Activated CD4-positive, alpha-beta T cell treated with anti-CD3 and anti-CD28 coated beads for 24 hours (primary cell): ENCODE data around the gene GARNL3.

Experiments
- DNase-seq, 2 donors: peaks; one replicate each; pipeline ENCODE4 v3.0.0-alpha.2; 2020; ENCODE audit warnings: low read depth in 2 of 2

GARNL3 gene, protein sequence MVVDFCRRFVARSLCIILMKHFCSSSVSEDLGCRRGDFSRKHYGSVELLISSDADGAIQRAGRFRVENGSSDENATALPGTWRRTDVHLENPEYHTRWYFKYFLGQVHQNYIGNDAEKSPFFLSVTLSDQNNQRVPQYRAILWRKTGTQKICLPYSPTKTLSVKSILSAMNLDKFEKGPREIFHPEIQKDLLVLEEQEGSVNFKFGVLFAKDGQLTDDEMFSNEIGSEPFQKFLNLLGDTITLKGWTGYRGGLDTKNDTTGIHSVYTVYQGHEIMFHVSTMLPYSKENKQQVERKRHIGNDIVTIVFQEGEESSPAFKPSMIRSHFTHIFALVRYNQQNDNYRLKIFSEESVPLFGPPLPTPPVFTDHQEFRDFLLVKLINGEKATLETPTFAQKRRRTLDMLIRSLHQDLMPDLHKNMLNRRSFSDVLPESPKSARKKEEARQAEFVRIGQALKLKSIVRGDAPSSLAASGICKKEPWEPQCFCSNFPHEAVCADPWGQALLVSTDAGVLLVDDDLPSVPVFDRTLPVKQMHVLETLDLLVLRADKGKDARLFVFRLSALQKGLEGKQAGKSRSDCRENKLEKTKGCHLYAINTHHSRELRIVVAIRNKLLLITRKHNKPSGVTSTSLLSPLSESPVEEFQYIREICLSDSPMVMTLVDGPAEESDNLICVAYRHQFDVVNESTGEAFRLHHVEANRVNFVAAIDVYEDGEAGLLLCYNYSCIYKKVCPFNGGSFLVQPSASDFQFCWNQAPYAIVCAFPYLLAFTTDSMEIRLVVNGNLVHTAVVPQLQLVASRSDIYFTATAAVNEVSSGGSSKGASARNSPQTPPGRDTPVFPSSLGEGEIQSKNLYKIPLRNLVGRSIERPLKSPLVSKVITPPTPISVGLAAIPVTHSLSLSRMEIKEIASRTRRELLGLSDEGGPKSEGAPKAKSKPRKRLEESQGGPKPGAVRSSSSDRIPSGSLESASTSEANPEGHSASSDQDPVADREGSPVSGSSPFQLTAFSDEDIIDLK

GRCh38 chr9:127264462-127265219, at the start of gene GARNL3:
Gene GARNL3 (plus strand): TSS chr9:127264774. CDS start chr9:127264878, 104 bp downstream.
- no peak for DNase-seq

GRCh38 chr9:127215268-127216209, 49.0 kb upstream of the GARNL3 start:
- DNase-seq = no peak

DNA sequence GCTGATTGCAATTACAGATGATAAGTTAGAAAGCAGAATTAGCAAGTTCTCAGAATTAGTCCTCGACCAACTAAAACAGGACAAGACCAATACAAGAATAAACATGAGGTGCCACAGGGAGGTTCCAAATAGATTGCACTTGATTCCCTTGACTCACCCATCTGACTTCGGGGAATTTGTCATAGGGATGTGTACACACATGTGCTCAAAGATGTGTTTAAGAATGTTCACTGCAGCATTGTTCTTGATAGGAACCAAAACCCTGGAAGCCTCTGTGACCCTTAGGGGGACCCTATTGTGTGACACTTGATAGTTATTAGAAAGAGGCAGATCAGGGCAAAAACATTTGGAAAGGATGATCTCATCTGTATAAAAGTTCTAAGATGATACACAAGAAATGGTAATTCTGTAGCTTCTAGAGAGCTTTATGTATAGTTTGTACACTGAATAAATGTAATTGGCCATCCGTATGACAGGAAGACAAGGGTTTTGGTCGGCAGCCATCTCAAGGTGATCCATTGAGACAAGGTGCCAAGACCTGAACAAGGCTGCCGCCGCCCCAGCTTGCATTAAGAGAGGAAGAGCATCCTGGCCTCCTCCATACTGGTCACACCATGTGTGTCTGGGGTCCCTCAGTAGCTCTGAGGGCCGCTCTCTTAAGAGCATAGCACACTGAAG, 48.2 kb upstream of the GARNL3 start:
- no peak for DNase-seq

DNA sequence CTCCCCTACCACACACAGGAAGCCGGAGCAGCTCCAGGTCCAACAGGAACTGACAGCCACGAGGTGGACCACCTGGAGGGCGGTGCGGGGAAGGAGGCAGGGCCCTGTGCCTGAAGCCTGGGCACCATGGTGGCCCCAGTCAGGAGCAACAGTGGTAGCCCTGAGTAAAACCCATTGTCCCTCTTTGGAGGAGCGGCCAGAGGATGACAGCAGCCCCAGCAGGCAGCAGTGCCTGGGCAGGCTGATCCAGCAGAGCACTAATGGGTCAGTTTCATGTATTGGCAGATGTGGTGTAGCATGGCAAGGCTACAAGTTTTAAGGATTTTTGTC, 47.7 kb upstream of the GARNL3 start:
- no peak for DNase-seq

- DNase-seq = no peak
Measured at GRCh38 chr9:127218818-127219217, 45.8 kb upstream of the GARNL3 start.

DNA sequence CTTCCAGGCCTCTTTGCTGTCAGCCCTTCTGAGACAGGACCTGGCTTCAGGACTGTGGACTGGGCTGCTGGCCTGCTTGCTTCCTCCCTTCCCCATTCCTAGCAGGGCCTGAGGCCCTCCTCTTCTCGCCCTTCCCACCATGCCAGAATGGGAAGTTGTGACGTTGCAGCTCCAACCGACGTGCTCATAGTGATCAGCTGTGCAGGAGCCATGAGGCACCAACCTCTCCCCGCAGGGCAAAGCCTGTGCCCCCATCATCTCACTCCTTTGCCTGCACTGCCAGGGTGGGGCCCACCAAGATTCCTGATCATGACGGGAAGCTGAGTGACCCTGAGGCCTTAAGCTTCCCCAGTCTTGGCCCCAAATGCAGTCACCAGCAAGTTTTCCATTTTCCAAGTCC, 45.1 kb upstream of the GARNL3 start:
- DNase-seq = no peak

- no peak for DNase-seq
Measured at GRCh38 chr9:127221695-127222094, 42.9 kb upstream of the GARNL3 start.

DNA sequence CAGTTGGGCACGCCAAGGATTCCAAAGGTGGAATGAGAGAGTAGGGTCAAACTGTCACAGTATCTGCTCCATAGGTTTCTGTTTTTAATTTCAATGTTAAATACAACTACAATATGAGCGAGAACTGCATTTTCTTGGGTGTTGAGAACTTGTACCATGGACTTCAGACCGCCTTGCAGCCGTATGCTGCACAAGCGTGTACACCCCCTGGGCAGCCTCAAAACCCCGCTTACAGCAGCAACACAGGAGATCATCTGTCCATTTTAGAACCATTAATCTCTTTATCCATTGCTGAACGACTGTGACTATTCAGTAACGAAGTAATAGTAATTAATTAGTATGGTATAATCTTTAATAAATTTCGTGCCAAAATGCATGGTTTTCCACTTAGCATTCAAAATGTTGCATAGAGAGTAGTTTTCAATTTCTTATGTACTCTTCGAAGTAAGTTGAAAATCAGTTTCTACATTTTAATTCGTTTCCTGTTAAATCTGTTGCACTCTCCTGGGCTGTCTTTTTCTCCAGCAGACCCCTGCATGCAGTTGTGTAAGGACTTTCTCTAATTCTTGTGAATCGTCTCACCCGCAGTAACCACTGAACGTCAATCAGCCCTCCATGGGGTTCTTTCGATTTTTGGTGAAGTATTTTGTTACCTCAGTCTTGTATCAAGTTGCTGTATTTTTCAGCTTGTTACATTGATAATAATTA, 42.0 kb upstream of the GARNL3 start:
- no peak for DNase-seq

DNA sequence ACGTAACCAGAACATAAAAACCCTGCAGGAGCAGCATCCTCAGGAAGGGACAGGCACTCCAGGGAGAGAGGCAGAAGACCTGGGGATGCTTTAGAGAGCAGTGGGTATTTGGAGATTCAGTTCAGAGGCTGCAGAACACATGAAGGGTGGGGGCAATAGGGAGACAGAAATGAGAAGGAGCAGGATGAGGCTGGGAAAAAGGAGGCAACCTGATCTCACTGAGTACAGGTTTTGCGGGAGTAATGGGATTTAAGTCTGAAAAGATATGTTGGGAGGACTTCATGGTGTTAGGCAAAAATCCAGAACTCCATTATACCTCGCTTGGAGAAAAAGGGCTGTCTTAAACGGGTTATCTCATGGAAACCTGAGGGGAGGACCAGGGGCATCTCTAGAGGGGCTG, 41.3 kb upstream of the GARNL3 start:
- no peak for DNase-seq

- no peak for DNase-seq
Measured at GRCh38 chr9:127223810-127224177, 40.8 kb upstream of the GARNL3 start.

- peak; percentile 72 to 79 for DNase-seq
Measured at GRCh38 chr9:127224178-127224882, 40.2 kb upstream of the GARNL3 start.

DNA sequence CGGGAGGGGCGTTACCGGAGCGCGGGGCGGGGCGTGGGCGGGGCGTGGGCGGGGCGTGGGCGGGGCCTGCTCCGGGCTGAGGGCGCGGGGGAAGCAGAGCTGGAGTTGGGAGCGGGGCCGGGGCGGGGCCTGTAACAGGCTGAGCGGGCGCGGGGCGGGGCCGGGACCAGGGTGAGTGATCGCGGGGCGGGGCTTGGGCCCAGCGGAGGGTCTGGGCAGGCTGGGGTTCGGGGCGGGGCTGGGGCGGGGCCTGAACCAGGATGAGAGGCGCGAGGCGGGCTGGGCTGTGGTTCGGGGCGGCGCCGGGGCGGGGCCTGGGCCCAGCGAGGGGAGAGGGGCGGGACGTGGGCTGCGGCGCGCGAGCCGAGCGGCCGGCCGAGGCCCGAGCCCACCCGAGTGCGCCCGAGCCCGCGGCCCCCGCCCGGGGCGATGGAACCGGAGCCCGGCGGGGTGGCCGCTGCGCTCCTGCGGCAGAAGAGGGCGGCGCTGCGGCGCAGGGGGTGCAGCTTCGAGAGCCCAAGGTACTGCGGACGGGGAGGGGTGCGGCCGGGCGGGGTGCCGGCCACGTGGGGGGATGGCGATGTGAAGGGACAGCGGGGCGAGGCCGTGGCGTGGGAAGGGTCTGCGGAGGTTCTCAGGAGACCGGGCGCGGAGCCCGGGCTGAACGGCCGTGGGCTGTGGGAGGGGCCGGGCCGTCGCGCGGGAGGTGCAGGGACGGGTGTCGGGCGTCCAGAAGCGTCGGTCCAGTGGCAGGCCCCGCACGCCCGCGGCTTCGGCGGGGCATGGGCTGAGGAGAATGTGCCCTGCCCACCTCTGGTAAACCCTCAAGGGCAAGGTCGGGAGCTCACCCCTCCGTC, 39.5 kb upstream of the GARNL3 start:
- peak; percentile 91 to 93 for DNase-seq

GRCh38 chr9:127225801-127226625, 38.6 kb upstream of the GARNL3 start:
- no peak for DNase-seq

DNA sequence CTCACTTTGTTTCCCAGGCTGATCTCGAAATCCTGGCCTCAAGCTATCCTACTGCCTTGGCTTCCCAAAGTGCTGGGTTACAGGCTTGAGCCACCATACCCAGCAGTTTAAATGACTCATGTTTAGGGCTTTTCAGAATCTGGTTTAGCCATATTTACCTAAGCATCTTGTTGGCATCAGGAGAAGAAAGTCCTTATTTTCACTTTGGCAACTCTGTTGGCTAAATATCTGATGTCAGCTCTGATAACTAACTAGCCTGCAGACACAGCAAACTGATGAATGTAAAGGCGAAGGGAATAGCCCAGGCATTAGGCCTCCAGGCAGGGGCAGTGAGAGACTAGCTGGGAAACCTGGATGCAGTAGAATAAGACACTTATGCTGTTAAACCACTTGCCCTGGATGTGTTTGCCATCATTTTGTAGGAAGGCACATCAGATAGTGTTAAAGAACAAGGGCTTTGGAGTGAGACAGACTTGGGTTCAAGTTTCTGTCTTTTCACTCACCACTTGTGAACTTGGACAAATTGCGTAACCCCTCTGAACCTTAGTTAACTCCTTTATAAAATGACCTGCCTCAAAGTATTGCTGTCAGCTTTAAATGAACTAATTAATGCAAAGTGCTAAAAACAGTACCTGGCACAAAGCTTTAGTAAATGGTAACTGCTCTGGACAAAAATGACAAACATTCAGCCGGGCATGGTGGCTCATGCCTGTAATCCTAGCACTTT, 34.7 kb upstream of the GARNL3 start:
- no peak for DNase-seq

DNA sequence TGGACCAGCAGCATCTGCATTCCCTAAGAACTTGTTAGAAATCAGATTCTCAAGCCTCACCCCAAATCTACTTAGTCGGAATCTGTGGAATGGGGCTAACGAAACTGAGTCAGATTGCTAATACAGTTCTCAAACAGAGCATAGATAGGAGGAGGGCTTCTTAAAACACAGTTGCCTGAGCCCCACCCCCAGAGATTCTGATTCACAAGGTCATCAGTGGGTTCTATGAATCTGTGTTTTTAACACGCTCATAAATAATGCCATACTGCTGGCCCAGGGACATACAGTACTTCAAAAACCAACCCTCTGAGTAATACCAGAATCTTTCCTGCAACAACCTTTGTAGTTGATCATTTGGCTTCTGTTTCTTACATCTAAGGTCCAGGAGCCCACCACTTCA, 32.9 kb upstream of the GARNL3 start:
- no peak for DNase-seq

GRCh38 chr9:127232833-127233549, 31.6 kb upstream of the GARNL3 start:
- DNase-seq = no peak
